Measurements from ENCODE around the gene POLE4.

The POLE4 gene, protein sequence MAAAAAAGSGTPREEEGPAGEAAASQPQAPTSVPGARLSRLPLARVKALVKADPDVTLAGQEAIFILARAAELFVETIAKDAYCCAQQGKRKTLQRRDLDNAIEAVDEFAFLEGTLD

DNA sequence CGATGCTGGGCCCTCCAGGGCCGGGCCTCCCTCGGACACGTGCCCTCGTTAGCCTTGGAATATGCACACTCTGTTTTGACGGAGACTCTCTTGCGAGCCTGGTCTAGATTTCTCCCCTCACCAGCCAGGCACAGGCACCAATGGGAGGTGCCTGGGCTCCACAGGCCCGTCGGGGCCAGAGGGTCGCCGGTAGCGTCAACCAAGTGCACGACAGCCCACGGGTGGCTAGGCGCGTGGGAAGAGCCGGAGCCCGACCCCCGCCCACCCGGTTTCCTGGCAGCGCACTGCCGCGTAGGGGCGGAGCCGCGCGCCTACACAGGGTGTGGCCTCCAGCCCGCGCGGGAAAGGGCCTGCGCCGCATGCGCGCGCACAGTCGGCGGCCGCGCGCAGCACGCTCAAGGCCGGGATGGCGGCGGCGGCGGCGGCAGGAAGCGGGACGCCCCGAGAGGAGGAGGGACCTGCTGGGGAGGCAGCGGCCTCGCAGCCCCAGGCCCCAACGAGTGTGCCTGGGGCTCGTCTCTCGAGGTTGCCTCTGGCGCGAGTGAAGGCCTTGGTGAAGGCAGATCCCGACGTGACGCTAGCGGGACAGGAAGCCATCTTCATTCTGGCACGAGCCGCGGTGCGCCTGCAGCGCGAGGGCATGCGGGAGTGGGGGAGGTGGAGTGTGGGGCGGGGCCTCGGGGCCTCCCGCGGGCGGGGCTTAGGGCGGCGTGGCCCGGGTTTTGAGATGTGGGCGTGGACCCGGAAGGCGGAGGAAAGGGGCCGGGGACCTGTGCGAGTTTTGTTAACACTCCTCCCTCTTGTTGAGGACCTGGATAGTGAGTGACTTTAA is at the start of gene POLE4:
Gene POLE4 (plus strand): TSS at position 370 of the 832 bp plus-strand sequence. CDS start 37 bp downstream, at position 407.
- Mint-ChIP-seq H3K9me3 (peaks cover 0 to 7% of the 10 kb centered on the region in 2 donors), H3K4me1 (peaks cover 79% of the 10 kb centered on the region), H3K27me3 (no peaks in the 10 kb centered on the region), H3K4me3 (peak within 1 kb of the TSS; percentile 73 to 79), H3K27ac (peak within 1 kb of the TSS; percentile 81 to 94)
- DNase-seq (peak; percentile 94 to 95), ATAC-seq (peak; percentile 94)

GRCh38 chr2:74908748-74909444 is 49.5 kb upstream of the POLE4 start:
- Mint-ChIP-seq H3K9me3 (no peaks in the 10 kb centered on the region), H3K4me3 (peak overlapping the region; percentile 40 to 60), H3K4me1 (peaks cover 12% of the 10 kb centered on the region), H3K27ac (peak overlapping the region in 1 of 2 donors; percentile 64), H3K27me3 (peaks cover 41% of the 10 kb centered on the region)
- no peak for DNase-seq
- peak; percentile 37 for ATAC-seq

DNA sequence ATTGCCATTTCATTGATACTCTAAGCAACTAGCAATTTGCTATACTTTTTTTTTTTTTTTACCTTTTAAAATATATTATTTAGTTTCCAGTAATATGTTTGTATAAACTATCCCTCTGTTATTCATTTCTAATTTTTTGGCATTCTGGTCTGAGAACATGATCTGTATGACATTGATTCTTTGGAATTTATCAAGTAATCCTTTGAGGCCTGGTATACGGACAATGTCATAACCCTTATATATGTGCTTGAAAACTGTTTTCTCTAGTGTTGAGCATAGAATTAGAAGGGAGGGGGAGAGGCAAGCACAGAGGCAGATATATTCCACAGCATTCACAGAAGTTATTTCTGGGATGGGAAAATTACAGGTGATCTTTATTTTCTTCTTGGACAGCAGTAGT is 48.2 kb upstream of the POLE4 start:
- Mint-ChIP-seq H3K27me3 (peaks cover 54% of the 10 kb centered on the region), H3K4me3 (no peak overlapping the region), H3K4me1 (peaks cover 17% of the 10 kb centered on the region), H3K27ac (no peak overlapping the region), H3K9me3 (no peaks in the 10 kb centered on the region)
- DNase-seq (no peak), ATAC-seq (no peak)

DNA sequence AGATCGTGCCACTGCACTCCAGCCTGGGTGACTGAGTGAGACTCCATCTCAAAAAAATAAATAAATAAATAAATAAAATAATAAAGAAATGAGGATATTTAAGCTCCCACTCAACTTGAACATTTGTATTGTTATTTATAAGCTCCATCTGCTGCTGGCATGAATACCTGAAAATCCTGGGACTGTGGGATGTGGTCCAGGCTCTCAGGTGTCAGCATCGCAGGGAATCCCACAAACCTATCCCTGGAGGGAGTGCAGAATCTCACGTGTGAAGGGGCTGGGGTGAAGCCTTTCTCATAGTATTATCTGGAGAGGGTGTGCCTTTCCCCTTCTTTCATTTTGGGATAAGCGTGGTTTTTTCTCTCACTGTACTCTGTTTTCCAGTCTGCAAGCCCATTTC is 47.4 kb upstream of the POLE4 start:
- DNase-seq (no peak), ATAC-seq (no peak)
- Mint-ChIP-seq H3K4me3 (no peak overlapping the region), H3K27me3 (peaks cover 58% of the 10 kb centered on the region), H3K27ac (no peak overlapping the region), H3K9me3 (no peaks in the 10 kb centered on the region), H3K4me1 (peaks cover 26% of the 10 kb centered on the region)

DNA sequence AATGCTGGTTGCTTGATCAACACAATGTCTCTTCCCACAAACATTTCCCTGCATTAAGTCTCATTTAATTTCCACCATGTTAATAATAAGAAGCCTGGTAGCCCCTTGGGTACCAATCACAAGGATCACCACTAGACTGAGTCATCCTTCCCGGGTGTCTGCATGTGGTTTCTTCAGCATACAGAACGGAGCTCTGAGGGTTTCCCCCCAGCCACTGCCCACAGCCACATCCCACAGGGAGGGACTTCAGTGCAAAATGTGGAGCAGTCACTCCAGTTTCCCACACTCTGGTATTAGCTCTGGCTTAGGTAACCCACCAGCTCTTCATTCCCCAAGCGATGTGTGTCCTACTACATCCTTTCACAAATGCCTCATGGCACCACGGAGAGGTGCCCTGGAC is 42.7 kb upstream of the POLE4 start:
- H3K4me3 Mint-ChIP-seq = no peak overlapping the region
- peaks cover 61% of the 10 kb centered on the region for H3K27me3 Mint-ChIP-seq
- ATAC-seq = peak; percentile 97
- DNase-seq = peak; percentile 47 to 82
- H3K9me3 Mint-ChIP-seq = no peaks in the 10 kb centered on the region
- peaks cover 23% of the 10 kb centered on the region for H3K4me1 Mint-ChIP-seq
- no peak overlapping the region for H3K27ac Mint-ChIP-seq

GRCh38 chr2:74916394-74916793 is 42.0 kb upstream of the POLE4 start:
- ATAC-seq (no peak), DNase-seq (no peak)
- Mint-ChIP-seq H3K27ac (no peak overlapping the region), H3K9me3 (no peaks in the 10 kb centered on the region), H3K4me3 (no peak overlapping the region), H3K4me1 (peaks cover 23% of the 10 kb centered on the region), H3K27me3 (peaks cover 67% of the 10 kb centered on the region)

DNA sequence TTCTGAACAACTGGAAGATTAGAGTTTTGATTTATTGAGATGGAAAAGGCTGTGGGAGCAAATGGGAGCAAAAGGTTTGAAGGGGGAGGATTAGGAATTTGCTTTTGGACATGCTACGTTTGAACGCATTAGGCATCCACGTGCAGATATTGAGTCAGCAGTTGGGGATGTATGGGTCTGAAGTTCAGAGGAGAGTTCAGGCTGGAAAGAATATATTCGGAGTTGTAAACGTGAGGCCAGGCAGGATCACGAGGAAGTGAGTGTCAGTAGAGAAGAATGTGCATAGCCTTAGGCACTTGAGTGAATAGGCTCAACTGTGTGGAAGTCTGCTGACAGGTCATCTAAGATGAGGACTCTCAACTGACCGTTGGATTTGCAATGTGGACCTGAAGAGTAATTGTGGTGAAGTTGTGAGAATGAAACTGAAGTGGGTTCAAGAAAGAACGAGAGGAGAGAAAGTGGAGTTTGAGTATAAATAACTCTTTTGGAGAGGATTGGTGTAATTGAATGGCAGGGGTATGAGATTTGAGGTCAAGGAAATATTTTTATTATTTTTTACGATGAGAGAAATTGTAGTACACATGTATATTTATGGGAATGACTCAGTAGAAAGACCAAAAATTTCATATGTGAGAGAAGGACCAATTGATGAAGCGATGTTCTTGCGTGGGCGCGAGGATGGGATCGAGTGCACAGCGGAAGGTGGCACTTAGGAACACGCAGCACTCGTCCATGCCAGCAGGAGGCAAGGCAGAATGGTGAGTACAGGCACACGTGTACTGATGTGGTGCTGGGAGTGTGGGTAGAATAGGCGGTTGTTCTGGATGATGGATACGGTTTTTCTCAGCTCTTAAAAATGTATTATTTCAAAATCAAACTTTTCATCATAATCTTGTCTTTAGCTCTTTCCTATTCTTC is 40.5 kb upstream of the POLE4 start:
- peaks cover 23% of the 10 kb centered on the region for H3K4me1 Mint-ChIP-seq
- H3K27me3 Mint-ChIP-seq = peaks cover 61% of the 10 kb centered on the region
- no peak for DNase-seq
- no peak overlapping the region for H3K4me3 Mint-ChIP-seq
- no peak overlapping the region for H3K27ac Mint-ChIP-seq
- no peak for ATAC-seq
- H3K9me3 Mint-ChIP-seq = no peaks in the 10 kb centered on the region

DNA sequence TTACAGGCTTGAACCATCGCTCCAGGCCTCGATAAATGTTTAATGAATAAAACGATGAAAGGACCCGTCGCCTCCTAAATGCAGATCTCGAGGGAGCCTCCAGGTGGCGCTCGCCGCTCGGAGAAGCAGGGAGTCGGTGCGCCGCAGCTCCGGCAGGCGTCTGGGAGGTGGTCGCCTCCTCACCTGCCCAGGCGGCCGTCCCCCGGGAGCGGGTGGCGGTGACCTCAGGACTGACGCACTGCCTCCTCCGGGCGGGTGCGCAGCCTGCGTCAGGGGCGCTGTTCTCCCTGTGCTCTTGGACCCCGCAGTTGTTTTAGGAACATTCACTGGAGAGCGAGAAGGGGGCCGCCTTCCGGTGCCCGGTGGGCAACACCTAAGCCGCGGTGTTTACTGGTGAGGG is 38.6 kb upstream of the POLE4 start:
- ATAC-seq (peak; percentile 45), DNase-seq (peak; percentile 74)
- peak overlapping the region; percentile 39 to 64 for H3K4me3 Mint-ChIP-seq
- no peak overlapping the region for H3K27ac Mint-ChIP-seq
- H3K27me3 Mint-ChIP-seq = peaks cover 47% of the 10 kb centered on the region
- peaks cover 18% of the 10 kb centered on the region for H3K4me1 Mint-ChIP-seq
- H3K9me3 Mint-ChIP-seq = no peaks in the 10 kb centered on the region

GRCh38 chr2:74921236-74921736 is 37.2 kb upstream of the POLE4 start:
- Mint-ChIP-seq H3K4me3 (no peak overlapping the region), H3K4me1 (peaks cover 7% of the 10 kb centered on the region), H3K9me3 (no peaks in the 10 kb centered on the region), H3K27ac (no peak overlapping the region), H3K27me3 (peaks cover 37% of the 10 kb centered on the region)
- no peak for ATAC-seq
- no peak for DNase-seq

DNA sequence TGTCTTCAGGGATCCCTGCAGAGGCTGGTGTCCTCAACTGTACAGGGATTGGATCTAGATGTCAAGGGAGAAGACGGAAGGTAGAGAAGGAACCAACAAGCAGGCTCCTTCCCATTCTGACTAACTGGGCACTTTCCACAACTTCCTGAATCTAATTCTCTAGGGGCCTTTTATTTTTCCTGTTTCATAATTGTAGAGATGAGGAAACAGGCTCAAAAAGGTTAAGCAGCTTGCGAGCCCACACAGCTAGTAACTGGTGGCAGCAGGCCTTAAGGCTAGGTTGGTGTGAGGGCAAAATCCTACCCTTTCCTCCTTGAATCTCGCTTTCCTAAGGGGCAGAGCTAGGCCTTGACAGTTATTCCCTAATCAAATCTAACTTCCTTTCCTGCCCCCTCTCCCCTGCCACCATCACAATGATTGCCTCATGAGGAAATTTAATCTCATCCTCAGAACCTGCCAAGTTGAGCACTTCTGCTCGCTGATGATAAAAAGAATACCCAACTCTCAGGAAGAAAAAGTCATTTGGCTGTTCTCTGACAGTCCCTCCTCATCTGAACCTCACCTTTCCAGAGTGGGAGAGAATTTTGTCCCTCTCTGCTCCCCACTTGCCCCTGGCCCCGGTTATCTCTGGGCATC is 35.7 kb upstream of the POLE4 start:
- Mint-ChIP-seq H3K27me3 (peaks cover 24% of the 10 kb centered on the region), H3K4me3 (no peak overlapping the region), H3K4me1 (peaks cover 5% of the 10 kb centered on the region), H3K27ac (no peak overlapping the region), H3K9me3 (no peaks in the 10 kb centered on the region)
- DNase-seq (no peak), ATAC-seq (no peak)

DNA sequence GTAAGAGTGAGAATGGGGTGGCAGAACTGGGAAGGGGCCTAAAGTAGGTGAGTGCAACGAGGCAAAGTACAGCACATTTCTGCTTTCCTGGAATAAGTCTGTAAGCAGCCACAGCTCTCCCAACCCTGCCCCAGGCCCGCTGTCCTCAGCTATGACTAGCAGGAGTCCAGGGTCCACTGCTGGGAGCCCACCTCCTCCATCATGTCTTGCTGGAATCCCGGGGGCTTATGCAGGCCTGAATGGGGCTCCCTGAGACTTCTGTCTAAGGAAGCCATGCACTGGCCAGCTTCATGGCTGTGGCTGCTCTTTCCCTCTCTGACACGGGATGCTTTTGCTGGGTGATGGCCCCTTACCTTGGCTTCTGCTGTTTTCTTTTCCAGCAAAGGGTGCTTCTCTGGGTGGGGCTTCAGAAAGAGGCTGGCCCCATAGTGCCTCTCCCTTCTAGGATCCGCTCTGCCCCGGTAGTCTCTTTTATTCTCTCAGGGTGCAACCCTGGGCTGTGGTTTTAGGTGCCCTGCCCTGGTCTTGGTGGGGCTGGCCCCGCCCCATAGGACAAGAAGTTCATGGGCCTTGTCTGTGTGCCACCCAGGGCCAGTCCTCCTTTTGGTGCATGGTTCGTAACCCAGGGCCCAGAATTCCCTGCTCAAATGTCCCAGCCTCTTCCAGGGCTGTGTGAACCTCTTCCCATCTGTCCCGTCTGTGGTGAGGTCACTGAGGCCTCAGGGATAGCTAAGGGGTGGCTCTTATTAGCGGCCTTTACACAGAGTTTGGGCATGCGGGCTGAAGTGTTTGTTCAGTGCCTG is 33.8 kb upstream of the POLE4 start:
- ATAC-seq (no peak), DNase-seq (no peak)
- Mint-ChIP-seq H3K27ac (peak overlapping the region in 1 of 2 donors; percentile 57), H3K4me1 (peaks cover 1% of the 10 kb centered on the region), H3K9me3 (peaks cover 7 to 9% of the 10 kb centered on the region in 2 donors), H3K27me3 (peaks cover 9% of the 10 kb centered on the region), H3K4me3 (no peak overlapping the region)

- Mint-ChIP-seq H3K27ac (peak overlapping the region in 1 of 2 donors; percentile 28), H3K4me1 (no peaks in the 10 kb centered on the region), H3K9me3 (peaks cover 8 to 10% of the 10 kb centered on the region in 2 donors), H3K4me3 (no peak overlapping the region), H3K27me3 (peaks cover 8% of the 10 kb centered on the region)
- DNase-seq (no peak), ATAC-seq (no peak)
Observed at GRCh38 chr2:74925361-74925786, 33.1 kb upstream of the POLE4 start.

DNA sequence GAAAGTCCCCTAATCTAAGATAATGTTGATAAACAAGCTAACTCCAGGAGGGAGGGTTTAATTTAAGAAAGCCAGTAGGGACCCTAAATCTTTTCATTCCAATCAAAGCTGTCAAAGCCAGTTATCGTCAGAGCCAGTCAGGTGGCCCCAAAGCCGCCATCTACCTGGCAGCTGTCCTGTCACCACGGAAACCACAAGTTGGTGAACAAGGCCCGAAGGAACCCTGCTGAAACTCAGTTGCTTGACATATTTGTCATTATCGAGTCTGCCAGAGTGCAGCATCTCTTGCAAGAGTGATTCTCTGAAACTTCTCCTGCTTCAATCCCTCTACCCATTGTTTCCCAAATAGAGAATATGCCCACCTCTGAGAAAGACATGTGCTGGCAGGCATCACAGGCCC is 30.8 kb upstream of the POLE4 start:
- ATAC-seq (no peak), DNase-seq (no peak)
- H3K4me1 Mint-ChIP-seq = no peaks in the 10 kb centered on the region
- no peak overlapping the region for H3K27ac Mint-ChIP-seq
- no peak overlapping the region for H3K4me3 Mint-ChIP-seq
- no peaks in the 10 kb centered on the region for H3K27me3 Mint-ChIP-seq
- H3K9me3 Mint-ChIP-seq = peaks cover 13 to 21% of the 10 kb centered on the region in 2 donors
